Heart left ventricle (tissue), 13 donors: ENCODE measurements around the gene MEGF11.

Source experiments
- POLR2A ChIP-seq, 2 donors: fragments of 450-650 bp; IDR thresholded peaks; one replicate each; pipeline ENCODE4 v1.6.1; 2017; ENCODE audit warnings: antibody characterized with exemption in 2 of 2, mild to moderate bottlenecking in 2 of 2, moderate library complexity in 2 of 2
- TF ChIP-seq, protein P1 (sequence below), 12 donors: fragments of 200-600 bp; sonication (generic) in 4 of 12; IDR thresholded peaks; one replicate each; pipeline versions ENCODE4 v1.5.0 to v1.8.0; 2018 to 2022; ENCODE audit warnings: antibody characterized with exemption in 12 of 12, mild to moderate bottlenecking in 5 of 12
- donor health status: ischemic (EF 13 %, LVEDD 7.1; RV severe dilation, severe dysfunction).
- donor health status: DM: no; HTN: yes; CAD: no.
- donor health status: DM: no; HTN: no; CAD: no.
- donor health status: ischemic (EF 25% LVEDD 6.9; RV normal size, moderate dysfunction).
- donor health status: ischemic (EF 25% LVEDD 5.7; RV mildly dilated, moderate dysfunction).
- donor health status: ischemic (EF 35%, LVEDD 5.7; RV mildly dilated, moderate dysfunction).
- donor health status: nonischemic (EF 11% LVEDD 7.7; RV severe dilation, severe dysfunction).
- donor health status: DM: yes; HTN: yes; CAD: no.
- donor health status: PGD.
- donor health status: ischemic (EF 29% LVEDD 5.4; RV normal size, mild dysfunction).
- donor health status: nonischemic (EF 23%, LVEDD 6.1; RV moderate dilation, normal function).

DNA sequence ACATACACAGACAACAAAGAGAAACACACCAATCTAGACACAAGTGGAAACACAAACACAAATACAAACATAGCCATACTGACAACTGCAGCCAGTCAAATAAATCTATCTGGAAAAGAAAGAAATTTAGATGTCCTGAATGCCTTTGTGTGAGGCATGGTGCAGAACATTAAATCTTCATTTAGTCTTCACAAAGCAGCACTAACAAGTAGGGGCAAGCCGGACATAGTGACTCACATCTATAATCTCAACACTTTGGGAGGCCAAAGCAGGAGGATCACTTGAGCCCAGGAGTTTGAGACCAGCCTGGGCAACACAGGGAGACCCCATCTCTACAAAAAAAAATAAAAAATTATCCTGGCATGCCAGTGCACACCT is 11.7 kb downstream of the MEGF11 start:
- TF ChIP-seq, protein P1, sequence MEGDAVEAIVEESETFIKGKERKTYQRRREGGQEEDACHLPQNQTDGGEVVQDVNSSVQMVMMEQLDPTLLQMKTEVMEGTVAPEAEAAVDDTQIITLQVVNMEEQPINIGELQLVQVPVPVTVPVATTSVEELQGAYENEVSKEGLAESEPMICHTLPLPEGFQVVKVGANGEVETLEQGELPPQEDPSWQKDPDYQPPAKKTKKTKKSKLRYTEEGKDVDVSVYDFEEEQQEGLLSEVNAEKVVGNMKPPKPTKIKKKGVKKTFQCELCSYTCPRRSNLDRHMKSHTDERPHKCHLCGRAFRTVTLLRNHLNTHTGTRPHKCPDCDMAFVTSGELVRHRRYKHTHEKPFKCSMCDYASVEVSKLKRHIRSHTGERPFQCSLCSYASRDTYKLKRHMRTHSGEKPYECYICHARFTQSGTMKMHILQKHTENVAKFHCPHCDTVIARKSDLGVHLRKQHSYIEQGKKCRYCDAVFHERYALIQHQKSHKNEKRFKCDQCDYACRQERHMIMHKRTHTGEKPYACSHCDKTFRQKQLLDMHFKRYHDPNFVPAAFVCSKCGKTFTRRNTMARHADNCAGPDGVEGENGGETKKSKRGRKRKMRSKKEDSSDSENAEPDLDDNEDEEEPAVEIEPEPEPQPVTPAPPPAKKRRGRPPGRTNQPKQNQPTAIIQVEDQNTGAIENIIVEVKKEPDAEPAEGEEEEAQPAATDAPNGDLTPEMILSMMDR (IDR thresholded peaks at IDR 0.05) = no peak
- no peak for TF ChIP-seq POLR2A (IDR thresholded peaks at IDR 0.05)
